ENCODE measurements around the gene EPHB3.

EPHB3 gene

GRCh38 chr3:184537885-184538665, 23.5 kb upstream of the EPHB3 start:
- H3K27me3 ChIP-seq: peaks cover 72% of the 10 kb centered on the region
- no peaks in the 10 kb centered on the region for H3K36me3 ChIP-seq
- no peaks in the 10 kb centered on the region for H3K4me1 ChIP-seq
- no peaks in the 10 kb centered on the region for H3K9me3 ChIP-seq
- no peak overlapping the region for H3K4me3 ChIP-seq (ENCODE audit: low read depth, low read length)
- no peak for DNase-seq
- TF ChIP-seq CTCF (IDR thresholded peaks at IDR 0.05; ENCODE audit: low read depth, low read length): no peak

GRCh38 chr3:184538666-184539431, 22.7 kb upstream of the EPHB3 start:
- Histone ChIP-seq H3K4me3 (ENCODE audit: low read depth, low read length) (no peak overlapping the region), H3K27me3 (peaks cover 72% of the 10 kb centered on the region), H3K4me1 (no peaks in the 10 kb centered on the region), H3K36me3 (no peaks in the 10 kb centered on the region), H3K9me3 (no peaks in the 10 kb centered on the region)
- TF ChIP-seq CTCF (IDR thresholded peaks at IDR 0.05; ENCODE audit: low read depth, low read length): no peak
- no peak for DNase-seq

- no peaks in the 10 kb centered on the region for H3K4me1 ChIP-seq
- TF ChIP-seq CTCF (IDR thresholded peaks at IDR 0.05; ENCODE audit: low read depth, low read length): no peak
- no peak for DNase-seq
- H3K36me3 ChIP-seq: no peaks in the 10 kb centered on the region
- H3K4me3 ChIP-seq (ENCODE audit: low read depth, low read length): no peak overlapping the region
- H3K9me3 ChIP-seq: no peaks in the 10 kb centered on the region
- H3K27me3 ChIP-seq: peaks cover 71% of the 10 kb centered on the region
These were observed 21.7 kb upstream of the EPHB3 start for GRCh38 chr3:184539801-184540435.

GRCh38 chr3:184540777-184541681, 20.6 kb upstream of the EPHB3 start:
- Histone ChIP-seq H3K4me3 (ENCODE audit: low read depth, low read length) (no peak overlapping the region), H3K4me1 (no peaks in the 10 kb centered on the region), H3K9me3 (no peaks in the 10 kb centered on the region), H3K36me3 (no peaks in the 10 kb centered on the region), H3K27me3 (peaks cover 64% of the 10 kb centered on the region)
- peak; percentile 65 for DNase-seq
- TF ChIP-seq CTCF (IDR thresholded peaks at IDR 0.05; ENCODE audit: low read depth, low read length): peak; percentile 80

- no peak for TF ChIP-seq CTCF (IDR thresholded peaks at IDR 0.05; ENCODE audit: low read depth, low read length)
- DNase-seq: no peak
- Histone ChIP-seq H3K9me3 (no peaks in the 10 kb centered on the region), H3K4me1 (no peaks in the 10 kb centered on the region), H3K4me3 (ENCODE audit: low read depth, low read length) (no peak overlapping the region), H3K27me3 (peaks cover 54% of the 10 kb centered on the region), H3K36me3 (no peaks in the 10 kb centered on the region)
These were observed 19.6 kb upstream of the EPHB3 start for GRCh38 chr3:184541886-184542562.
